G401 (cell line): Measurements from ENCODE around the gene PLK4. TPM values are rescaled to one million over a fixed set of nuclear protein-coding genes. Genes with fewer than 3 reads are reported as not detected.

ENCODE experiments used
- DNase-seq: peaks from one replicate; pipeline ENCODE4 v3.0.0-alpha.2; 2015; ENCODE audit warnings: low spot score
- in situ Hi-C: cut with HindIII; loops from 2 replicates; pipeline ENCODE4 v1.10.0; 2016; ENCODE audit warnings: low sequenced_read_pairs, mixed read lengths
- total RNA-seq: library from RNA; depleted of rRNA; stranded (reverse); fragments of >200 nt; shearing (Covaris generic); gene quantifications from 2 replicates; pipeline ENCODE4 v1.2.3, GENCODE V29; 2014; rRNA removed

Gene PLK4
- 6.3 and 16.6 TPM in 2 replicates for total RNA-seq

DNA sequence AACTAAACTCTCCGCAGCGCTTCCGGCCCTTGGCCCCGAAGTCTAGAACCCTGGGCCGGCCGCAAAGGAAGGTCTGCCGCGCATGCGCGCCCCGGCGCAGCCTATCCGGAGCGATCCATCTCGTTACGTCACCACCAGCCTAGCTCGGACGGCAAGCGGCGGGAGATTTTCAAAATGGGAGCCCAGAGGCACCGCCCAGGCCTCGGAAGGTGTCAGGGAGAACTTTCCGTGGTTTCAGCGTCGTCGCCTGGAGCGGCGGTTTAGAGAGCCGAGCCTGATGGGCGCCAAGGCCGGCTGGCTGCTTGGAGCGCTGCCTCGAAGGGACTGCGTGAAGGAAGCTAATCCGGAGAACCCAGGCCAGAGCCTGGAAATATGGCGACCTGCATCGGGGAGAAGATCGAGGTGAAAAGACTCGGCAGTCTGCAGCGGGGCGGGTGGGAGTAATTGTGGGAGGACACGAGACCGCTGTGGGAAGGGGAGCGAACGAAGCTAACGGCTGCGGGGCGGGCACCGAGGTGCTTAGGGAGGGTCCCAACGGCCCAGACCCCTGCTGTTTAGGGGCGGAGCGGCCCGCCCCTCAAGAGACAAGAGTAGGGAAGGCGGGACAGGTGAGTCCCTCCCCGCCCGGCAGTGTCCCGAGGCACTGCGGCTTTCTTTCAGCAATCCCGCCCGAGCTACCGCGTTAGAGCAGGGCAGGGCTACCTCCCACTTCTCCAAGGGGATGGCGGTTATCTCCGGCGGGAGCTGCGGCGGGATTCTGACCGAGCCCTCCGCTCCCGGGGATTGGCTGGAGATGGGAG lies at the start of gene PLK4:
TSS of gene PLK4 (plus strand) at position 131 of the 800 bp plus-strand sequence. CDS start at position 373, 242 bp downstream.
- in situ Hi-C loops: no loop called here

DNA sequence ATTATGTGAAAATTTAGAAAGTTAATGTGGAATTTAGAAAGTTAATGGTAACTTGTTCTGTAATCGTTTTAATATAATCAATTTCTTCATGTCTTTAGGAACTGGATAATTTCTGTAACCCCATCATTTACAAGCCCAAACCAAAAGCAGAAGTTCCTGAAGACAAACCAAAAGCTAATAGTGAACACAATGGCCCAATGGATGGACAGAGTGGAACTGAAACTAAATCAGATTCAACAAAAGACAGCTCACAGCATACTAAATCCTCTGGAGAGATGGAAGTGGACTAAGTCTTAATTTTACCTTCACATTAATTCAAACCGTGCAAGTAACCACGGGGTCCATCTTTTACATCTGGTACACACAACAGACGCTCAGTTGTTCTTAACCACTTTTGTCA lies 48.1 kb upstream of the PLK4 start:
- in situ Hi-C loops: no loop called here
- no peak for DNase-seq

More for the DNA sequence above, at the start of gene PLK4:
- peak; percentile 86 for DNase-seq

DNA sequence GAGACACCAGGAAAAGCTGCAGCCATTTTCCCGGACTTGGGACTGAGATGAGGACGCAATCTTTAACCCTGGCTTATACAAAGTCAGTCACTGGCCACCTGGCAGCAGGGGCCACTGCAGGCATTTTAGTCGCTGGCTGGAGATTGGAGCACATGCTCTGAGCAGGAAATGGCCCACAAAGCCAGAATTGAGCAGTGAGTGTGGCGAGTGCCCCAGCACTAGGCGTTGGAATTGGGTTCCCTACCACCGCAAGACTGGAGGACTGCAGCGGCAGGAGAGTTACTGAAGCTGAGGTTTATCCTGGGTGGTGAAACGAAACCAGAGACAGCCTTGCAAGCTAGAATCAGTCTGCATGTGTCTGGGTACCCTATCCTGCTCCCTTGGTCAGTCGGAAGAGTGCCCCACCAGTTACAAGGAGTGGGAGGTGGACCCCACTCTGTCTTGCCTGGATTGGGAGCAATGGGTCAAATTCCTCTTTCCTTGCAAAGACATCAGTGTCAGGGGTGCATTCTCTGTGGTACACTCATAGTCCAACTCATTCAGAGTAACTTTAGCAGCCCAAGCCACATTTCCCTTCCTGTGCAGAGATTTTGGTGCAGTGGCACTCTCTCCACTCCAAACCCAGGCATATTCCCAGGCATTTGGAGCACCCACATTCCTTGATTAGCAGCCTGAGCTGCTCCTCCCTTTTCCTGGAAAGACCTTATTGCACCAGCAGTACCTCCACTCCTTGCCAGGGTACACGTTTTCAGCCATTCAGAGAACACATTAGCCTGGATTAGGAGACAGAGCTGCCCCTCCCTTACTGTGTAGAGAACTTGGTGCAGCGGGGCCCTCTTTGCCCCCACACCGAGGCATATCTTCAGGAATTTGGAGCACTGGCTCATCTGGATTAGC lies 36.7 kb upstream of the PLK4 start:
- in situ Hi-C loops: no loop called here
- no peak for DNase-seq

DNA sequence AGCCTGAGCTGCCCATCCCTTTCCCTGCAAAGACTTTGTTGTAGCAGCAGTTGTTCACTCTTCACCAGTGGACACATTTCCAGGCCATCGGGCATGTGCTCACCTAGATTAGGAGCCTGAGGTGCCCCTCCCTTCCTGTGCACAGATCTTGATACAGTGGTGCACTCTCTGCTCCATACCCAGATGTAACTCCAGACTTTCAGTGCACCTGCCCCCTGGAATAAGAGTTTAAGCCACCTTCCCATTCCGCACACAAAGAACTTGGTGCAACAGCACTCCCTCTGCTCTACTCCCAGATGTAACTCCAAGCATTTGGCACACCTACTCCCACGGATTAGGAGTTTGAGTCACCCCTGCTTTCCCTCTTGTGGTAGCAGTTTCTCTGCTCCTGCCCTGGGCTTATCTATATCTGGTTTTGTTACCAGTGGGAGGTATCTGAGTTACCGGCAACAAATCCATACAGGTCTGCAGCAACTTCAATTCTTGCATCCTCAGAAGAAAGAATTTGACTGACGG lies 36.0 kb upstream of the PLK4 start:
- in situ Hi-C loops: no loop called here
- no peak for DNase-seq

DNA sequence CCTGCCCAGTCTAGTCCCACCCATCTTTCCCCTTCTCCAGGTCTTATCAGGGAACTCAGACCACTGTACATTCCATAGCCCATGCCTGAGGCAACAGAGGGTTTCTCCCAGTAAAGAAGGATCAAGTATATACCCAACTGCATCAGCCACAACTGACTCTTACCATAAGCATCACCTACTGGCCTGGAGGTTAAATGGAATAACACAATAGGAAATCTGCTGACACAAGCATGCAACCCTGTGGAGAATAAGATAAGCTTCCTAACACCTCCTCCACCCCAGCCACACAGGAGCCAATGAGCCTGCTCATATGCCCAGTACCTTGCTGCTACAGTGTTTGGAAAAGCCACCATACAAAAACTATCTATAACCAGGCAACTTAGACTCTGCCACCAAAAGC lies 34.6 kb upstream of the PLK4 start:
- in situ Hi-C loops: no loop called here
- no peak for DNase-seq

DNA sequence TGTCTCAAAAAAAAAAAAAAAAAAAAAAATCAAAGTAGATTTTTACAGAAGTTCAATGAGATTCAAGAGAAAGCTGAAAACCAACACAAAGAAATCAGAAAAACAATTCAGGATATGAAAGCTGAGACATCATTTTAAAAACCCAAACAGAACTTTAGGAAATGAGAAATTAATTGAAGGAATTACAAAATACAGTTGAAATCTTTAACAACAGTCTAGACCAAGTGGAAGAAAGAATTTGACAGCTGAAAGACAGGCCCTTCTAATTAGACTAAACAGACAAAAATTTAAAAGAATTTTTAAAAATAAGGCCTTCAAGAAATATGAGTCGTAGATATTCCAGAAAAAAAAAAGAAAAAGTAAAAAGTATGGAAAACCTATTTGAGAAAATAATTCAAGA lies 33.9 kb upstream of the PLK4 start:
- in situ Hi-C loops: no loop called here
- DNase-seq: no peak

DNA sequence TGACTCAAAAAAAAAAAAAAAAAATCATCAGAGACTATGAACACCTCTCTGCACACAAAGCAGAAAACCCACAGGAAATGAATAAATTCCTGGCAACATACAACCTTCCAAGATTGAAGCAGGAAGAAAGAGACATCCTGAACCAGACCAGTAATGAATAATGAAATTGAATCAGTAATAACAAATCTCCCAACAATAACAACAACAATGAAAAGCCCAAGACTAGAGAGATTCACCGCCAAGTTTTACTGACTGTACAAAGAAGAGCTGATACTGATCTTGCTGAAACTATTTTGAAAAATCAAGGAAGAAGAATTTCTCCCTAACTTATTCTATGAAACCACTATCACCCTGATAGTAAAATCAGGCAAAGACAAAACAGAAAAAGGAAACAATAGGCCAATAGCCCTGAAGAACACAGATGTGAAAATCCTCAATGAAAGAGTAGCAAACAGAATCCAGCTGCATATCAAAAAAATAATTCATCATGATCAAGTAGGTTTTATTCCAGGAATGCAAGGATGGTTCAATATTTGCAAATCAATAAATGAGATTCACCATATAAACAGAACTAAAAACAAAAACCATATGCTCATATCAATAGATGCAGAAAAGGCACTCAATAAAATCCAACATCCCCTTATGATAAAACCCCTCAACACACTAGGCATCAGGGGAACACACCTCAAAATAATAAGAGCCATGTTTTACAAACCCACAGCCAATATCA lies 31.0 kb upstream of the PLK4 start:
- in situ Hi-C loops: no loop called here
- DNase-seq: no peak

DNA sequence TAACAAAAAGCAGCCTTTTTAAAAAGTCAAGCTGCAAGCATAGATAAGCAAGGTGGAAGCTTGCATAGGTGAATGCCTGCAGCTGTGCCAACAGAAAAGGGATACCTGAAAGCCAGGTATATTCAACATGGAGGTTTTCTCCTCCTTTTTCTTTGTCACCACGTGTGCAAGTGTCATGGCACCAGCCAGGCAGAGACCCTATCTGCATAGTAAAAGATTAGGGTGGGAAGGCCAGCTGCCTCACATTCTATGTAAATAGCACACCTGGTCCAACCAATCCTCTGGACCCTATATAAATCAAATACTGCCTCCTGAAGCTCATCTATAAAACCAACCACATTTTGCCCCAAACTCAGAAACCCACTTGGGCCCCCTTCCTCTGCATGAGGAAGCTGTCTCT lies 28.0 kb upstream of the PLK4 start:
- in situ Hi-C loops: no loop called here
- DNase-seq: no peak

DNA sequence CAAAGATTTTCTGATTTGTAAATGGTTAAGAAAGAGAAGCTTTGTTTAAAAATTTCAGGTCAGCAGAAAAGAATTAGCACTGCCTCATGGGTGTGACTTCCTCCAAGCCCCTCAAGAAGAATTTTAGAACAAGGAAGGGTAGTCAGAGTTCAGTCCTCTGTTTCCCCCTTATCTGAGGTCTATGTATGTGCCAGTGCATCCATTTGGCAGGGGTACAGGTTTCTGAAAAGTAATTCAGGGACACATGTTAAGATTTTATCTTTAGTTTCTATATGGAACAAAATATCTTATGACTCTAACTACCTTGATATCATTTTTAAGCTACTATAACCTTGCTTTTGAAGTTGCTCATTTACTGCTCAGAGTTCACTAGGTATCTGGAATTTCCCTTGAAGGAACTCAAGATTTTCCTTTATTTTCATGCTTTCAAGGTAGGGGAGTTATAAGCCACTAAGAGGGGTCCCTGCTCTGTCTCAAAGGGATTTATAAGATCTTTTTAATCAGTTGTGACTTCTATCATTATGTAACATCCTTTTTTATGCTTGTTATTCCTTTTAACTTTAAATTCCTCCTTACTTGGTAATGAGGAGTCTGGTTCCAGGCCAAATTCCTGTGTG lies 24.4 kb upstream of the PLK4 start:
- in situ Hi-C loops: no loop called here
- no peak for DNase-seq

DNA sequence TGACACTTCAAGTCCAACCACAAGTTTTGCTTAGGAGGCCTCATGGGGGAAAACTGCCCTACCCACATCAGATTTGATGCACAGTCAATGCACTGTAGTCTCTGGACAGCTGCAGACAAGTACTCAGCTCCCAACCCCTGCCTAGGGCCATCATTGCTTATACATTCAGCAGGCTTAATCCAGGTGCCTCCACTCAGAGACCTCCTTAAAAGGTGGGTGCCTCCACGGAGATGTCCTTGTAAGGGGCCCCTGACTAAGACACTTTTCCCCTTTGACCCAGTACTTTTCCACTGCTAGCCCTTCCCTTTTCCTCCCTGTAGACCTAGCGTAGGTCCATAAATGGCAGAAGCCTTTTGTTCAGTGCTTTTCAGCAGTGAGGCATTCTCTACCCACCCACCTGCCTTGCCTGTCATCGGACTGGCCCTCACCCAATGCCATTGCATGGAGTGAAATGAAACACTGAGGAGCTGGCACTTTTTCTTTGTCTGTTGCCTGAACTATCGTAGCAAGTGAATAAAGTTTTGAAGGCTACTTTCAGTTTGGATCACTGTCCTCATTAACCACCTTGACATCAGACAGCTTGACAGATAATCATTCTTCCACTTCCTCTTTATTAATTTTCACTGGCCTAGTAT lies 23.8 kb upstream of the PLK4 start:
- in situ Hi-C loops: no loop called here
- DNase-seq: no peak

DNA sequence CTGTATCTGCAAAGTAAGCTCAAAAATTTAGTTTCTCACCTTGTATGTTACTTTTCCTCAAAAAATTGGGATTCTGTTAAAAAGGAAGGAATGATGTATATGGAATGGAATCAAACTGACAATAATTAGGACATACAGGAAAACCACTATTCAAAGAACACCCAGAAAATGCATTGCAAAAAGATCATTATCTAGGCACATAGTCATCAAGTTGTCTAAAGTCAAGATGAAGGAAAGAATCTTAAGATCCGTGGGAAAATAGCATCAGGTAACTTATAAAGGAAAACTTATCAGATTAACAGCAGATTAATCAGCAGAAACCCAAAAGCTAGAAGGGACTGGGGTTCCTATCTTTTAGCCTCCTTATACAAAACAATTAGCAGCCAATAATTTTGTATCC lies 23.1 kb upstream of the PLK4 start:
- no peak for DNase-seq
- in situ Hi-C loops: no loop called here

DNA sequence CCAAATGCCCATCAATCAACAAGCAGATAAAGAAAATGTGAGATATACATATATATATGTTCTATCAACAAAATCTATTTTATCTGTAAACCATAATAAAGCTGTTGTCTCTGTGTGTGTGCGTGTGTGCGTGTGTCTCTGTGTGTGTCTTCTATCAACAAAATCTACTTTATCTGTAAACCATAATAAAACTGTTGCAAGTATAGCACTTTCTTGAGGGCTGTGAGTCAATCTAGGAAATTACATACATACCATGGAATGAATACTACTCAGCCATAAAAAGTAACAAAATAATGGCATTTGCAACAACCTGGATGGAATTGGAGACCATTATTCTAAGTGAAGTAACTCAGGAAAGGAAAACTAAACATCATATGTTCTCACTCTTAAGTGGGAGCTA lies 12.5 kb upstream of the PLK4 start:
- in situ Hi-C loops: no loop called here
- no peak for DNase-seq

DNA sequence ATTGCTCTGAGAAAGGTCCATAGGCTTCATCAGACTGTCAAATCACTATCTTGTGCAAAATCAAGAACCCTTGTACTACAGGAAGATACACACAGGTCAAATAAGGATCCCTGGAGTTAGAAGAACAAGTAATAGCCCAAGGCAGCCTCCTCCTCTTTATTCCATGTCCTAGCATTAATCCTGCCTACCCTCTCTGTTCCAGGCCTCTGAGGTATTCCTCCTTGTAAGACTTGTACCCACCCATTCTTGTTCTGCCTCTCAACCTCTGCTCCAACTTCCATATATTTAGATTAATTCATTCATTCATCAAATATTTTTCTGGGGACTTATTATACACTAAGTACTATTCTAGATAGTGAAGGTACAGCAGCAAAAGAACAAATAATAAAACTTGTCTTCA lies 10.4 kb upstream of the PLK4 start:
- in situ Hi-C loops: no loop called here

DNA sequence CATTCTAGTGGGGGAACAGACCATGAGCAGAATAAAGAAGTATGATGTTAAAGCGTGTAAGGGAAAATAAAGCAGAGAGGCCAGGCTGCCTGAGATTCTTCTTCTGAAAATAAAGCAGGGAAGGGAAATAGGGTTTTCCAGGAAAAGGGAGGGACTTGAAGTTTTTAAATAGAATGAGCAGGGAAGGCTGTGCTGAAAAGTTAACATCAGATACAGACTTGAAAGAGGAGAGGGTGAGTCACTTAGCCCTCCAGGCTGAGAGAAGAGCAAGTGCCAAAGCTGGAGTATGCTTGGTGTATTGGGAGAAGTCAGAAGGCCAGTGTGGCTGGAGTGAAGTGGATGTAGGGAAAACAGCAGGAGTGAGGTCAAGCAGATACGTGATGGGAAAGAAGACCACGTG lies 10.0 kb upstream of the PLK4 start:
- in situ Hi-C loops: no loop called here
- DNase-seq: no peak

More for the DNA sequence above, 10.4 kb upstream of the PLK4 start:
- DNase-seq: no peak

DNA sequence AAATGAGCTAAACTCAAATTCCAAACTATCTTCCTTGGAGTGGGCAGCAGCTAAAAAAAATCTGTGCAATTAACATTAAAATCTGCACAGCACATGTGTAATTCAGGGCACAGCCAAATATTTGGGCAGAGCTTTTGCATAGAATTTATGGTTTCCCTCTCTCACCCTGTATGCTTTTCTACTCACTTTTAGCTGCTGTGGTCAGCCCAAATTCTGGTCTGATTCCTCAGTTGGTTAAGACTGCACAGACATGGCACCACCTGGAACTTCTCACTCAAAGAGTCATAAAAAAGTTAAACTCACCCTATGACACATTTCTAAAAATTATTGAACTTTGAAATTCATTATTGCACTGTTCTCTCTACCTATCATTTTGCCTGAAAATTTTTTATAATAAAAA lies 4.9 kb upstream of the PLK4 start:
- in situ Hi-C loops: no loop called here
- DNase-seq: no peak

DNA sequence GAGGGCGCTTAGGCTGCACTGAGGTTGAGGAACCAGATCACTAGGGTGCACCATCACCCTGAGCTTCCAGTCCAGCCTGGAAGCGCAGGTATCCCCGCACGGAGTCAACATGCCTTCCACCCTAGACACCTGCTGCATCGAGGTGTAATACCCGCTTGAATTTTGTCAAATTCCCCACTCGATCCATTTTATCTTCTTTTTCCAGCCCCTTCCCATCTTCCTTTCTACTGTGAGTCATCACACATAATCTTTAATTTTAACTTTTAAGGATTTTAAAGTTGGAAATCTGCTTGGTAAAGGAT lies 821 bp downstream of the PLK4 start:
- DNase-seq: no peak
- in situ Hi-C loops: no loop called here

DNA sequence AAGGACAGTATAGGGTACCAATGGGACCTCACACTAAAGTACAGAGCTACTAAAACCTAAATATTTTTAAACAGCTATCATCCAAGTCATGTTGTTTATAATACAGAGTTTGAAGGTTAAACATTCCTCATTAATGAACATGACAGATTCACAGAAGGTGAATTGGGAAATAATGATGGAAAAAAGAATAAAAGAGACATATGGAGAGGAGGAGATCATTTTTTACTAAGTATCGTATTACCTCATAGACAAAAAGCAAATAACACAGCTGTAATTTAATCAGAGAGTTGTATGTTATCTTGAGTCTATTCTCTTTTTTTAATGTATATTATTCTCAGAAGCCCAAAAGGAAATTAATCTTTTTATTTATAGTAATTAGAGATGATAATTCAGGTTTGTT lies 7.9 kb downstream of the PLK4 start:
- in situ Hi-C loops: no loop called here
- no peak for DNase-seq

DNA sequence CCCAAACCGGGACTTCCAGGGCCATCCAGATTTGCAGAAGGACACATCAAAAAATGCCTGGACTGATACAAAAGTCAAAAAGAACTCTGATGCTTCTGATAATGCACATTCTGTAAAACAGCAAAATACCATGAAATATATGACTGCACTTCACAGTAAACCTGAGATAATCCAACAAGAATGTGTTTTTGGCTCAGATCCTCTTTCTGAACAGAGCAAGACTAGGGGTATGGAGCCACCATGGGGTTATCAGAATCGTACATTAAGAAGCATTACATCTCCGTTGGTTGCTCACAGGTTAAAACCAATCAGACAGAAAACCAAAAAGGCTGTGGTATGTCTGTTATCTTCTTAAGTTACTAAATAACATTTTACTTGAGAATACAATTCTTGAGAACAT lies 9.2 kb downstream of the PLK4 start:
- no peak for DNase-seq
- in situ Hi-C loops: no loop called here

DNA sequence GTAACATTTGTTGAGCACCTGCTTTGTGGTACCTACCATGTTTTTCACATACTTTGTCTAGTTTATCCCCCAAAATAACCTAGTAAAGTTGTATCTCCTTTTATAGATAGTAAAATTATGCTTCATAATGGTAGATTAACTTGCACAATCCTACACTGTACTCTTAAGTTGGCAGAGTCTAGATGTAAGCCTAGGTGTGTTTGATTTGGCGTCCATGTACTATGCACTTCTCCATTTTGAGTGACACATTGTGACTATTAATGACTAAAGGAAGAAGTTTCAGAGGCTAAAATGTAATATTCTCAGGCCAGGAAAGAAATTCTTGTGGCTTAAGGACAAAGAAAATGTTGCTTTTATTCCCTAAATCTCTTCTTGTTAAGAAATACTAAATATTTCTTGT lies 15.4 kb downstream of the PLK4 start:
- in situ Hi-C loops: no loop called here
- DNase-seq: no peak
